CD14-positive monocyte (primary cell): ENCODE measurements around the gene ZPR1. TPM values are rescaled to one million over a fixed set of nuclear protein-coding genes. Genes with fewer than 3 reads are reported as not detected.

Experiments used
- DNase-seq, 3 donors: peaks; one replicate each; pipeline ENCODE4 v3.0.0-alpha.2; 2011 to 2022
- H2AFZ ChIP-seq: 2 replicates; pipeline ENCODE4 v1.6.0; 2012; ENCODE audit warnings: mild to moderate bottlenecking, low read depth, low read length, inconsistent platforms; ENCODE audit not compliant: insufficient read depth, poor library complexity, severe bottlenecking
- H3K27ac ChIP-seq, 2 donors: 1 replicate in 1 of 2; 2 replicates in 1 of 2; pipeline ENCODE4 v1.5.1; 2012 to 2013; ENCODE audit warnings: low read length in 2 of 2, control low read depth in 1 of 2, inconsistent platforms in 1 of 2, low read depth in 1 of 2, mild to moderate bottlenecking in 1 of 2
- H3K27me3 ChIP-seq, 2 donors: one replicate each; pipeline versions ENCODE4 v1.6.0 to v1.6.1; 2011 to 2013; ENCODE audit warnings: low read length in 2 of 2; ENCODE audit not compliant: control insufficient read depth in 2 of 2, insufficient read depth in 2 of 2
- H3K36me3 ChIP-seq, 2 donors: replicated peaks in 1 of 2; 1 replicate in 1 of 2; 2 replicates in 1 of 2; pipeline versions ENCODE4 v1.5.1 to v1.6.1; 2012 to 2013; ENCODE audit warnings: low read length in 2 of 2, control low read depth in 1 of 2, inconsistent platforms in 1 of 2, mild to moderate bottlenecking in 1 of 2; ENCODE audit not compliant: insufficient read depth in 2 of 2, control insufficient read depth in 1 of 2
- H3K4me1 ChIP-seq, 2 donors: 1 replicate in 1 of 2; 2 replicates in 1 of 2; pipeline versions ENCODE4 v1.5.1 to v1.6.1; 2012 to 2013; ENCODE audit warnings: low read length in 2 of 2, control low read depth in 1 of 2, inconsistent platforms in 1 of 2, mild to moderate bottlenecking in 1 of 2, moderate library complexity in 1 of 2; ENCODE audit not compliant: insufficient read depth in 2 of 2, control insufficient read depth in 1 of 2
- H3K4me2 ChIP-seq: replicated peaks from 2 replicates; pipeline ENCODE3; 2012; ENCODE audit warnings: low read length, moderate library complexity, mild to moderate bottlenecking; ENCODE audit not compliant: poor library complexity, severe bottlenecking; ENCODE audit errors: extremely low read depth
- H3K4me3 ChIP-seq, 3 experiments: fragments of 200-600 bp in 1 of 3; sonication (generic) in 1 of 3; replicated peaks in 1 of 3; 1 replicate in 2 of 3; 2 replicates in 1 of 3; pipeline ENCODE4 v1.5.1; 2011 to 2013; ENCODE audit warnings: low read length in 3 of 3, mild to moderate bottlenecking in 3 of 3, control low read depth in 2 of 3, low read depth in 2 of 3, inconsistent platforms in 1 of 3, moderate library complexity in 1 of 3
- H3K79me2 ChIP-seq: 2 replicates; pipeline ENCODE4 v1.6.0; 2012; ENCODE audit warnings: mild to moderate bottlenecking, control low read depth, inconsistent platforms, low read length, moderate library complexity; ENCODE audit not compliant: insufficient read depth
- H3K9ac ChIP-seq: 2 replicates; pipeline ENCODE4 v1.6.0; 2017; ENCODE audit warnings: low read length, mild to moderate bottlenecking; ENCODE audit not compliant: insufficient read depth, poor library complexity, severe bottlenecking
- H3K9me3 ChIP-seq, 2 donors: replicated peaks in 1 of 2; 1 replicate in 1 of 2; 2 replicates in 1 of 2; pipeline versions ENCODE4 v1.5.1 to v1.6.1; 2012 to 2013; ENCODE audit warnings: low read length in 2 of 2, control low read depth in 1 of 2; ENCODE audit not compliant: control insufficient read depth in 1 of 2, insufficient read depth in 1 of 2
- H4K20me1 ChIP-seq: 2 replicates; pipeline ENCODE4 v1.6.0; 2012; ENCODE audit warnings: mild to moderate bottlenecking, low read length, control low read depth, moderate library complexity; ENCODE audit not compliant: insufficient read depth
- H3K27ac Mint-ChIP-seq, 7 donors: one replicate each; pipeline ENCODE4 v1.8.0; 2020; ENCODE audit warnings: mild to moderate bottlenecking in 7 of 7, mixed read lengths in 7 of 7, moderate library complexity in 6 of 7, inconsistent platforms in 2 of 7
- H3K27me3 Mint-ChIP-seq, 3 donors: one replicate each; pipeline ENCODE4 v1.8.0; 2021 to 2022; ENCODE audit warnings: low read depth in 3 of 3, mild to moderate bottlenecking in 3 of 3, mixed read lengths in 3 of 3, moderate library complexity in 3 of 3, inconsistent platforms in 1 of 3
- H3K36me3 Mint-ChIP-seq, 2 donors: one replicate each; pipeline ENCODE4 v1.8.0; 2020; ENCODE audit warnings: mixed read lengths in 2 of 2, inconsistent platforms in 1 of 2, mild to moderate bottlenecking in 1 of 2
- H3K4me1 Mint-ChIP-seq: one replicate; pipeline ENCODE4 v1.8.0; 2020; ENCODE audit warnings: mild to moderate bottlenecking, mixed read lengths
- H3K4me3 Mint-ChIP-seq, 2 donors: one replicate each; pipeline ENCODE4 v1.8.0; 2020; ENCODE audit warnings: mild to moderate bottlenecking in 2 of 2, mixed read lengths in 2 of 2, moderate library complexity in 1 of 2
- H3K9me3 Mint-ChIP-seq, 7 donors: one replicate each; pipeline ENCODE4 v1.8.0; 2020 to 2022; ENCODE audit warnings: mixed read lengths in 7 of 7, mild to moderate bottlenecking in 6 of 7, moderate library complexity in 6 of 7, inconsistent platforms in 2 of 7
- WGBS: methylation state at CpG from one replicate; pipeline ENCODE4 v1.1.5; 2013; ENCODE audit warnings: missing lambda C conversion rate; ENCODE audit not compliant: insufficient coverage; 5-methylcytosine and 5-hydroxymethylcytosine counted together
- intact Hi-C, 2 donors: fragments of 100-400 bp; cut with micrococcal nuclease; formaldehyde crosslinking; loops; one replicate each; pipeline versions ENCODE4 v1.15.0 to v1.15.1; 2023
- polyA plus RNA-seq, 3 donors: library from polyadenylated mRNA; depleted of rRNA in 1 of 3; unstranded in 2 of 3; stranded (reverse) in 1 of 3; fragments of 300-500 nt in 2 of 3; fragments of >200 nt in 1 of 3; fragmentation: Illumina TruSeq in 2 of 3; gene quantifications; 1 replicate in 2 of 3; 2 replicates in 1 of 3; pipeline ENCODE4 v1.2.3, GENCODE V29; 2012 to 2021
- TF ChIP-seq, protein P1 (sequence below): fragments of 200-600 bp; IDR thresholded peaks from one replicate; pipeline ENCODE4 v1.8.0; 2022; ENCODE audit warnings: antibody characterized with exemption, mild to moderate bottlenecking

The ZPR1 gene
- polyA plus RNA-seq, 3 donors = 24.4 to 35.5 (median 35.2) TPM

DNA sequence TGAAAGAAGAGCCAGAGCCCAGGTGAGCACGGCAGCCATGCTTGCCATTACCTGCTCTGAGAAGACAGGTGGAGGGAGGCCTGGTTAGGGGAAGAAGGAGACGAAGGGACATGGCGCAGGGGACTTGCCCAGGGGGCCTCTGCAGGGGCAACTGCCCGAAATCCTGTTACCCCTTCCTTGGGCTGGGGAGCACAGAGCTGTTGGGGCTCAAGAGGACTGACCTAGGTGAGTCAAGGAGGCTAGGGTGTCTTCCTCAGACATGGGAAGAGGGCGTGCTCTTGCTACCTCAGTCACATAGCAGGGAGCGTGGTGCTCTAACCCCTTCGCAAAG lies 4.0 kb upstream of the ZPR1 start, which contains the start of gene APOA5:
Gene APOA5, minus strand, starts transcription at position 67 of the 331 bp plus-strand sequence. Its CDS starts 19 bp downstream, at position 48.
- intact Hi-C loops = no loop called here
- peaks cover 20 to 22% of the 10 kb centered on the region in 2 donors for H3K4me1 ChIP-seq
- peak within 1 kb of the TSS; percentile 73 for H2AFZ ChIP-seq
- H3K4me3 ChIP-seq = no peak within 1 kb of the TSS
- H3K27me3 ChIP-seq = no peaks in the 10 kb centered on the region
- peaks cover 10% of the 10 kb centered on the region for H3K79me2 ChIP-seq
- H3K4me2 ChIP-seq = peak within 1 kb of the TSS; percentile 40
- peak within 1 kb of the TSS; percentile 9 to 67 for H3K4me3 Mint-ChIP-seq
- H3K9ac ChIP-seq = no peak within 1 kb of the TSS
- TF ChIP-seq, protein P1, sequence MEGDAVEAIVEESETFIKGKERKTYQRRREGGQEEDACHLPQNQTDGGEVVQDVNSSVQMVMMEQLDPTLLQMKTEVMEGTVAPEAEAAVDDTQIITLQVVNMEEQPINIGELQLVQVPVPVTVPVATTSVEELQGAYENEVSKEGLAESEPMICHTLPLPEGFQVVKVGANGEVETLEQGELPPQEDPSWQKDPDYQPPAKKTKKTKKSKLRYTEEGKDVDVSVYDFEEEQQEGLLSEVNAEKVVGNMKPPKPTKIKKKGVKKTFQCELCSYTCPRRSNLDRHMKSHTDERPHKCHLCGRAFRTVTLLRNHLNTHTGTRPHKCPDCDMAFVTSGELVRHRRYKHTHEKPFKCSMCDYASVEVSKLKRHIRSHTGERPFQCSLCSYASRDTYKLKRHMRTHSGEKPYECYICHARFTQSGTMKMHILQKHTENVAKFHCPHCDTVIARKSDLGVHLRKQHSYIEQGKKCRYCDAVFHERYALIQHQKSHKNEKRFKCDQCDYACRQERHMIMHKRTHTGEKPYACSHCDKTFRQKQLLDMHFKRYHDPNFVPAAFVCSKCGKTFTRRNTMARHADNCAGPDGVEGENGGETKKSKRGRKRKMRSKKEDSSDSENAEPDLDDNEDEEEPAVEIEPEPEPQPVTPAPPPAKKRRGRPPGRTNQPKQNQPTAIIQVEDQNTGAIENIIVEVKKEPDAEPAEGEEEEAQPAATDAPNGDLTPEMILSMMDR = no peak
- peaks cover 0 to 2% (median 0%) of the 10 kb centered on the region in 7 donors for H3K9me3 Mint-ChIP-seq
- no peaks in the 10 kb centered on the region for H4K20me1 ChIP-seq
- 95% methylated on average over 6 of the region's 7 CpGs for WGBS
- H3K4me1 Mint-ChIP-seq = peaks cover 26% of the 10 kb centered on the region
- peaks cover 0 to under 1% of the 10 kb centered on the region in 2 donors for H3K36me3 ChIP-seq
- H3K27ac Mint-ChIP-seq = peak within 1 kb of the TSS in 4 of 7 donors; percentile 8 to 36 (median 13)
- H3K27ac ChIP-seq = no peak within 1 kb of the TSS
- H3K36me3 Mint-ChIP-seq = peaks cover 4 to 5% of the 10 kb centered on the region in 2 donors
- no peak for DNase-seq
- peaks cover 6 to 14% (median 8%) of the 10 kb centered on the region in 3 donors for H3K27me3 Mint-ChIP-seq
- no peaks in the 10 kb centered on the region for H3K9me3 ChIP-seq

DNA sequence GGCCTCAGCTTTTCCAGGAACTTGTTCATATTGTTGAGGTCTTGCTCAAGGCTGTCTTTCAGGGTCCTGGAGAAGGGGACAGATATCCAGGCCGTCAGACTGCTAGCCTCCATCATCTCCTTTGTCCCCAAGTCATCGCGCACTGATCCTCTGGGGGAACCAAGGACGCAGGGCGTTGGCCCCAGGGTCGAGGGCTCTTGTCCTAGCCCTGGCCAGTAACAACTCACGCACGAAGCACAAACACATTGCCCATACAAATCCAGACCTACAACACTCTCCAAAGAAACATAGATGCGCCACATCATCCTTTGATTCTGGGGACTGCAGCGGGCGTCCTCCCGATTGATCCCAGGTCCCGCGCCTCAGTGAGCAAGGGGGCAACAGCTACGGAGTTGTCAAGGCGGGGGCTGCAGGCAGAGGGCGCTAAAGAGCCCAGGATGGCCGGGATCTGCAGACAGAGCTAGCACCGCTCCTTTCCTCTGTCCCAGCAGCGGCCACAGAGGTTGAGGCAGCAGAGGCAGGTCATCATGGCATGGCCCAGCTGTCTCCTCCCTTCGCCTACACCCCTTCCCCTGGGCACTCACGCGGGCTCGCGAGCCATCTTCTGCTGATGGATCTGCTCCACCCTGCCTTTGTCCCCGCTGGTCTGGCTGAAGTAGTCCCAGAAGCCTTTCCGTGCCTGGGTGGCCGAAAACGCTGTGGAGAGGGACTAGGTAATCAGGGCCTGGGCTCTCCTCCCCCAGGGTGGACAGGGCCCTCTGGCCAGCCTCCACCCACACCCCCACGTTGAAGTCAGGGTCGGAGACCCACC lies 3.4 kb upstream of the ZPR1 start:
- Histone ChIP-seq H3K4me3 (no peak overlapping the region), H4K20me1 (no peaks in the 10 kb centered on the region), H3K4me1 (peaks cover 22 to 26% of the 10 kb centered on the region in 2 donors), H3K27ac (no peak overlapping the region), H3K4me2 (peak overlapping the region; percentile 40), H3K9ac (no peak overlapping the region), H3K79me2 (peaks cover 15% of the 10 kb centered on the region), H2AFZ (peak overlapping the region; percentile 73), H3K9me3 (no peaks in the 10 kb centered on the region), H3K36me3 (peaks cover 4 to 6% of the 10 kb centered on the region in 2 donors), H3K27me3 (no peaks in the 10 kb centered on the region)
- TF ChIP-seq, protein P1 = peak; percentile 92
- DNase-seq = peak; percentile 54 to 66 (median 65)
- WGBS = 20% methylated on average over 25 of the region's 31 CpGs
- H3K4me3 Mint-ChIP-seq = peak overlapping the region; percentile 9 to 67
- peaks cover 31% of the 10 kb centered on the region for H3K4me1 Mint-ChIP-seq
- H3K27me3 Mint-ChIP-seq = peaks cover 6 to 14% (median 8%) of the 10 kb centered on the region in 3 donors
- peaks cover 9 to 10% of the 10 kb centered on the region in 2 donors for H3K36me3 Mint-ChIP-seq
- peak overlapping the region in 4 of 7 donors; percentile 8 to 36 (median 12) for H3K27ac Mint-ChIP-seq
- intact Hi-C loops = no loop called here
- H3K9me3 Mint-ChIP-seq = peaks cover 0 to 2% (median 0%) of the 10 kb centered on the region in 7 donors
